ENCODE results near the gene CREB3L2. TPM values are rescaled to one million over a fixed set of nuclear protein-coding genes. Genes with fewer than 3 reads are reported as not detected.

Gene CREB3L2
- total and polyA plus RNA-seq, 2 of the 8 experiments (the other 6 are each of a cell fraction or from before 2014, with no cell fraction given): 14.4 to 48.3 TPM

GRCh38 chr7:137943132-137943551 lies 58.7 kb downstream of the CREB3L2 start:
- no peak overlapping the region for H3K4me2 ChIP-seq (ENCODE audit: insufficient read depth in 1 of 2, low read depth in 2 of 2, low read length in 2 of 2)
- no peak overlapping the region for H2AFZ ChIP-seq (ENCODE audit: low read length)
- no peak overlapping the region for H2AK5ac ChIP-seq (ENCODE audit: low read depth, low read length)
- no peak overlapping the region for H2BK20ac ChIP-seq (ENCODE audit: low read length)
- FAIRE-seq: no peak
- H3K9me3 ChIP-seq (ENCODE audit: insufficient read depth in 2 of 2, low read depth in 1 of 2, low read length in 1 of 2): no peaks in the 10 kb centered on the region
- no peaks in the 10 kb centered on the region for H4K20me1 ChIP-seq (replicated peaks in 1 of 2; ENCODE audit: control insufficient read depth in 1 of 2, insufficient read depth in 2 of 2, low read length in 2 of 2)
- H4K8ac ChIP-seq (ENCODE audit: extremely low read depth, insufficient read depth, low read length): no peak overlapping the region
- H4K91ac ChIP-seq (replicated peaks; ENCODE audit: insufficient read length, low read length): no peak overlapping the region
- H3K27me3 ChIP-seq (replicated peaks in 1 of 4; ENCODE audit: control insufficient read depth in 3 of 4, extremely low read depth in 1 of 4, insufficient read depth in 3 of 4, low read length in 3 of 4): no peaks in the 10 kb centered on the region
- no peak overlapping the region for H3K23ac ChIP-seq (ENCODE audit: insufficient read length)
- no peaks in the 10 kb centered on the region; a peak in 1 of 8 replicates for H3K36me3 ChIP-seq (ENCODE audit: control insufficient read depth in 2 of 4, insufficient read depth in 4 of 4, low read length in 3 of 4)
- H2BK120ac ChIP-seq (replicated peaks; ENCODE audit: low read depth, low read length): no peak overlapping the region
- H3K56ac ChIP-seq (replicated peaks; ENCODE audit: insufficient read length, low read depth, low read length): no peak overlapping the region
- CTCF ChIA-PET (ENCODE audit: partially characterized antibody): interaction anchor here (0.7 to 1.5 kb wide), 3 partner anchors 13 to 84 kb away, joined by 3 to 4 read pairs (median 3); no protein-coding TSS in a partner anchor
- no peak overlapping the region for H2BK5ac ChIP-seq (ENCODE audit: low read depth, low read length)
- no peak overlapping the region for H3K4ac ChIP-seq (replicated peaks; ENCODE audit: insufficient read length, low read depth, low read length)
- H3K79me1 ChIP-seq (ENCODE audit: low read depth, low read length): peaks cover 6% of the 10 kb centered on the region
- H3K14ac ChIP-seq (ENCODE audit: insufficient read length): no peak overlapping the region
- H4K5ac ChIP-seq (ENCODE audit: insufficient read length, low read depth, low read length): no peak overlapping the region
- no peak overlapping the region for H3K9ac ChIP-seq (replicated peaks in 1 of 4; ENCODE audit: extremely low read depth in 1 of 4, low read depth in 3 of 4, low read length in 3 of 4)
- 81% methylated on average over 2 of the region's 2 CpGs; no CpG with 5 or more reads in 1 of the 2 experiments for WGBS, 2 experiments (ENCODE audit: extremely low coverage in 1 of 2, insufficient coverage in 1 of 2, insufficient read length in 1 of 2, insufficient replicate concordance in 2 of 2, low coverage in 1 of 2, low lambda C conversion rate in 2 of 2, missing lambda C conversion rate in 1 of 2)
- no peaks in the 10 kb centered on the region for H3K23me2 ChIP-seq (ENCODE audit: low read depth, low read length)
- POLR2A ChIA-PET (ENCODE audit: partially characterized antibody): interaction anchor here (0.9 kb wide), 1 partner anchor 15 kb away, joined by 3 read pairs; no protein-coding TSS in a partner anchor
- DNase-seq (ENCODE audit: low read depth in 1 of 2, low spot score in 2 of 2): no peak
- H3K18ac ChIP-seq (ENCODE audit: extremely low read depth, low read length): no peak overlapping the region
- H3K79me2 ChIP-seq (ENCODE audit: control insufficient read depth in 1 of 2, insufficient read depth in 2 of 2, low read length in 2 of 2): peaks cover 0 to 52% of the 10 kb centered on the region in 2 experiments; a peak in 3 of 4 replicates
- no peak overlapping the region for H2BK15ac ChIP-seq (ENCODE audit: low read length)
- H2BK12ac ChIP-seq (ENCODE audit: low read depth, low read length): no peak overlapping the region
- no peak overlapping the region for H3K4me3 ChIP-seq (ENCODE audit: extremely low read depth in 1 of 4, insufficient read depth in 2 of 4, low read depth in 3 of 4, low read length in 4 of 4)
- H3K27ac ChIP-seq (ENCODE audit: low read depth, low read length): no peak overlapping the region
- H3K4me1 ChIP-seq (replicated peaks in 1 of 4; ENCODE audit: control insufficient read depth in 3 of 4, insufficient read depth in 4 of 4, low read length in 3 of 4): peaks cover 0 to 9% (median 3%) of the 10 kb centered on the region in 4 experiments; a peak in 4 of 7 replicates
- TF ChIP-seq MAFK (IDR thresholded peaks at IDR 0.05; ENCODE audit: low read depth, low read length) (no peak), KDM1A (IDR thresholded peaks at IDR 0.05; ENCODE audit: borderline replicate concordance, low read length) (no peak)
